ENCODE measurements around the gene FSCN2. TPM values are rescaled to one million over a fixed set of nuclear protein-coding genes. Genes with fewer than 3 reads are reported as not detected.
"Not testable (repeated sequence)": the region's sequence is repeated elsewhere in the genome, so short reads cannot be mapped to it uniquely, and the experiment has no call there.

The FSCN2 gene
- total RNA-seq, 2 donors from 2014 or later: 1.0 to 2.2 TPM

DNA sequence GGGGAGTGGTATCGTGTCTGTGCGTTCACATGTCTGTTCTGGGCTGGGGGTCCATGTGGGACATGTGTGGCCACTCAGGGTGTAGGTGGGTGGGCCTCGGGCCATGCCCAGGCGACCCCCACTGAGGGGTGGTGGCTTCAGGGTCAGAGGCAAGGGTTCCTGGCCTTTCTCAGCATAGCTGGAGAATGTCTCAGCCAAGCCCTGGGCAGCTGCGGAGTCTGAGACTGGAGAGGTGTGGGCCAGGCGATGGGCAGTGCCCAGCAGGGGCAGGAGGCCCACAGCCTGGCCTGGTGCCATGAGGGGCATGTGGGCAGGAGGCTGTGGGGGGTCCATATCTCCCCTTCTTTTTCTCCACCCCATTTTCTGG lies 1.2 kb downstream of the FSCN2 start:
- Histone ChIP-seq H3K9me3 (no peaks in the 10 kb centered on the region), H3K27ac (no peak overlapping the region), H3K9ac (ENCODE audit: low read depth in 2 of 2, low read length in 2 of 2) (no peak overlapping the region), H3K4me1 (no peaks in the 10 kb centered on the region), H3K27me3 (peaks cover 41% of the 10 kb centered on the region), H3K36me3 (no peaks in the 10 kb centered on the region), H3K4me3 (no peak overlapping the region)
- intact Hi-C loops (cut with DNase I): no loop called here
- TF ChIP-seq, protein P1, sequence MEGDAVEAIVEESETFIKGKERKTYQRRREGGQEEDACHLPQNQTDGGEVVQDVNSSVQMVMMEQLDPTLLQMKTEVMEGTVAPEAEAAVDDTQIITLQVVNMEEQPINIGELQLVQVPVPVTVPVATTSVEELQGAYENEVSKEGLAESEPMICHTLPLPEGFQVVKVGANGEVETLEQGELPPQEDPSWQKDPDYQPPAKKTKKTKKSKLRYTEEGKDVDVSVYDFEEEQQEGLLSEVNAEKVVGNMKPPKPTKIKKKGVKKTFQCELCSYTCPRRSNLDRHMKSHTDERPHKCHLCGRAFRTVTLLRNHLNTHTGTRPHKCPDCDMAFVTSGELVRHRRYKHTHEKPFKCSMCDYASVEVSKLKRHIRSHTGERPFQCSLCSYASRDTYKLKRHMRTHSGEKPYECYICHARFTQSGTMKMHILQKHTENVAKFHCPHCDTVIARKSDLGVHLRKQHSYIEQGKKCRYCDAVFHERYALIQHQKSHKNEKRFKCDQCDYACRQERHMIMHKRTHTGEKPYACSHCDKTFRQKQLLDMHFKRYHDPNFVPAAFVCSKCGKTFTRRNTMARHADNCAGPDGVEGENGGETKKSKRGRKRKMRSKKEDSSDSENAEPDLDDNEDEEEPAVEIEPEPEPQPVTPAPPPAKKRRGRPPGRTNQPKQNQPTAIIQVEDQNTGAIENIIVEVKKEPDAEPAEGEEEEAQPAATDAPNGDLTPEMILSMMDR (IDR thresholded peaks at IDR 0.05): no peak
- no peak for DNase-seq

DNA sequence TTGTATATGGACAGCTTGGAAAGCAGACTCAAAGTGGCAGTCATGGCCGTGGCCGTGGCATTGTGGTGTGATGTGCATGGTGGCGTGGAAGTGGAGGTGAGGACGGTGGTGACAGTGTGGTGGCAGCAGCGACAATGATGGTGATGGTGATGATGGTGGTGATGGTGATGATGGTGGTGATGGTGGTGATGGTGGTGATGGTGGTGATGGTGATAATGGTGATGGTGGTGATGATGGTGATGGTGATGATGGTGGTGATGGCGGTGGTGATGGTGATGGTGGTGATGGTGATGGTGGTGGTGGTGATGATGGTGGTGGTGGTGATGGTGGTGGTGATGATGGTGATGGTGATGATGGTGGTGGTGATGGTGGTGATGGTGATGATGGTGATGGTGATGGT lies 2.8 kb downstream of the FSCN2 start:
- H3K27me3 ChIP-seq: peaks cover 38% of the 10 kb centered on the region
- H3K9me3 ChIP-seq; intact Hi-C loops (cut with DNase I): not testable (repeated sequence)

DNA sequence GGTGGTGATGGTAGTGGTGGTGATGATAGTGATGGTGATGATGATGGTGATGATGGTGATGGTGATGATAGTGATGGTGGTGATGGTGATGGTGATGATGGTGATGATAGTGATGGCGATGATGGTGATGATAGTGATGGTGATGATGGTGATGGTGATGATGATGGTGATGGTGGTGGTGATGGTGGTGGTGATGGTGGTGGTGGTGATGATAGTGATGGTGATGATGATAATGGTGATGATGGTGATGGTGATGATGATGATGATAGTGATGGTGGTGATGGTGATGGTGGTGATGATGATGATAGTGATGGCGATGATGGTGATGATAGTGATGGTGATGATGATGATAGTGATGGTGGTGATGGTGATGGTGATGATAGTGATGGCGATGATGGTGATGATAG lies 3.8 kb downstream of the FSCN2 start:
- H3K4me3 ChIP-seq; H3K27ac ChIP-seq; H3K36me3 ChIP-seq; H3K4me1 ChIP-seq; intact Hi-C loops (cut with DNase I); H3K9me3 ChIP-seq; DNase-seq; H3K9ac ChIP-seq (ENCODE audit: low read depth in 2 of 2, low read length in 2 of 2): not testable (repeated sequence)
- peaks cover 38% of the 10 kb centered on the region for H3K27me3 ChIP-seq

More for the DNA sequence above, 2.8 kb downstream of the FSCN2 start:
- not testable (repeated sequence) for H3K4me1 ChIP-seq; H3K4me3 ChIP-seq; DNase-seq; H3K27ac ChIP-seq; H3K36me3 ChIP-seq; H3K9ac ChIP-seq (ENCODE audit: low read depth in 2 of 2, low read length in 2 of 2)

DNA sequence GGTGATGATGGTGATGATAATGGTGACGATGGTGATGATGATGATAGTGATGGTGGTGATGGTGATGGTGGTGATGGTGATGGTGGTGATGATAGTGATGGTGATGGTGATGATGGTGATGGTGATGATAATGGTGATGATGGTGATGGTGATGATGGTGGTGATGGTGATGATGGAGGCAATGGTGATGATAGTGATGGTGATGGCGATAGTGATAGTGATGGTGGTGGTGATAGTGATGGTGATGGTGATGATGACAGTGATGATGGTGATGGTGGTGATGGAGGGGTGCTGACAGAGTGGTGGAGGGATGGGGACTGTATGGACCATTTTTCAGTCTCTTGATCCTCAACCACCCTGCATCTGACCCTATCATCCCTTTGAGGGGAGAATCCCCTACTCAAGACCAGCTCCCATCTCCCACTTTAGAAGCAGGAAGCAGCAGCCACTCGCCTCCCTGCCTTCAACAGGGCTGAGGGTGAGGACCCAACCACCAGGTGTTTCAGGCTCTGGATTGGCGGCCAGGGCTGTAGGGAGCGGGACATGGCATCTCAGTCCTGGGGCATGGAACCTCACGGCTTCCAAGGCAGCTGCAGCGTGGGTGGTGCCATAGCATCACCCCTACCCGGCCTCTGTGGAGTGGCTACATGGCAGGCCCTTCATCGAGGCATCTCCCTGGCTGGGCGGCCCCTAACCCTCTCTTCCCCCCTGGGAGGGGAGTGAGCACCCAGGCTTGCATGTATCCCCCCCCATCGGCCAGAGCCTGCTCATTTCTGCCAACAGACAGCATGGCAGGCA lies 4.5 kb downstream of the FSCN2 start:
- no peak overlapping the region for H3K27ac ChIP-seq
- H3K4me1 ChIP-seq: peaks cover 13% of the 10 kb centered on the region
- intact Hi-C loops (cut with DNase I): no loop called here
- TF ChIP-seq, protein P1 (IDR thresholded peaks at IDR 0.05): no peak
- no peak for DNase-seq
- H3K9ac ChIP-seq (ENCODE audit: low read depth in 2 of 2, low read length in 2 of 2): no peak overlapping the region
- peaks cover 38% of the 10 kb centered on the region for H3K27me3 ChIP-seq
- H3K4me3 ChIP-seq: no peak overlapping the region
- no peaks in the 10 kb centered on the region for H3K36me3 ChIP-seq
- no peaks in the 10 kb centered on the region for H3K9me3 ChIP-seq

DNA sequence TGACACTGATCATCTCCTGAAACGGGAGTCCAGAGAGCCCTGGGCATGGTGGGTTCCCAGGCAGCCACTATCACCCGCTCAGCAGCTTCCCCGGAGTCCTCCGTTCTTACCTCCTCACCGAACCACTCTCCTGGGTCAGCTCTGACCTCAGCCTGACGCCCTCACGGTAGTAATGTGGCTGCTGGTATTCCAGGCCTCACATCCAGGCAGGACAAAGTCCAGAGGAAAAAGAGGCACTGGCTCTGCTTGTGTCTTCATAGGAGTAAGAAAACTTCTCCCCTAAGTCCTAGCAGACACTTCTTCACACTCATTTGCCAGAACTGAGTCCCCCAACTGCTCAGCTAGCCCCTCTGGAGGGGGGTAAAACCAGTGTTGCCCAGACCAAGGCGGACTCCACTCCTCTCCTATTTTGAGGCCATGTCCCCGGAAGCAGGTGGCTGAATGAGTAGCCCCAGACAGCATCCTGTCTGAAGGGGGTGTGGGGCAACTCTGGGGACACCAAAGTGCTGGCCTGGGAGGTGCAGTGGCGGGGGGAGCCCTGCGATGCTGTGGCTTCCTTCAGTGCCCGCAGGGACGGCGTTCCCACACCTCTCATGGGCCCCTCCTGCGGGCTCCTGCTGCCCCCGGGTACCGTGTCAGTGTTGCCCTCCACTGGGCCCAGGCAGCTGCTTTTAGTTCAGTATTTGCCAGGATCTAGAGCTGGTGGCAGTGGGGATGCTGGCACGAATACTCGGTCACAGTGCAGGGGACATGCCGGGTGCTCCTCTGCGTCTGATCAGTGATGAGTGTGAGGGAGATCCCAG lies 5.4 kb downstream of the FSCN2 start:
- Histone ChIP-seq H3K9me3 (no peaks in the 10 kb centered on the region), H3K27me3 (peaks cover 29% of the 10 kb centered on the region), H3K4me3 (no peak overlapping the region), H3K9ac (ENCODE audit: low read depth in 2 of 2, low read length in 2 of 2) (no peak overlapping the region), H3K4me1 (peaks cover 13% of the 10 kb centered on the region), H3K27ac (no peak overlapping the region), H3K36me3 (no peaks in the 10 kb centered on the region)
- DNase-seq: no peak
- intact Hi-C loops (cut with DNase I): no loop called here
- TF ChIP-seq, protein P1 (IDR thresholded peaks at IDR 0.05): no peak

DNA sequence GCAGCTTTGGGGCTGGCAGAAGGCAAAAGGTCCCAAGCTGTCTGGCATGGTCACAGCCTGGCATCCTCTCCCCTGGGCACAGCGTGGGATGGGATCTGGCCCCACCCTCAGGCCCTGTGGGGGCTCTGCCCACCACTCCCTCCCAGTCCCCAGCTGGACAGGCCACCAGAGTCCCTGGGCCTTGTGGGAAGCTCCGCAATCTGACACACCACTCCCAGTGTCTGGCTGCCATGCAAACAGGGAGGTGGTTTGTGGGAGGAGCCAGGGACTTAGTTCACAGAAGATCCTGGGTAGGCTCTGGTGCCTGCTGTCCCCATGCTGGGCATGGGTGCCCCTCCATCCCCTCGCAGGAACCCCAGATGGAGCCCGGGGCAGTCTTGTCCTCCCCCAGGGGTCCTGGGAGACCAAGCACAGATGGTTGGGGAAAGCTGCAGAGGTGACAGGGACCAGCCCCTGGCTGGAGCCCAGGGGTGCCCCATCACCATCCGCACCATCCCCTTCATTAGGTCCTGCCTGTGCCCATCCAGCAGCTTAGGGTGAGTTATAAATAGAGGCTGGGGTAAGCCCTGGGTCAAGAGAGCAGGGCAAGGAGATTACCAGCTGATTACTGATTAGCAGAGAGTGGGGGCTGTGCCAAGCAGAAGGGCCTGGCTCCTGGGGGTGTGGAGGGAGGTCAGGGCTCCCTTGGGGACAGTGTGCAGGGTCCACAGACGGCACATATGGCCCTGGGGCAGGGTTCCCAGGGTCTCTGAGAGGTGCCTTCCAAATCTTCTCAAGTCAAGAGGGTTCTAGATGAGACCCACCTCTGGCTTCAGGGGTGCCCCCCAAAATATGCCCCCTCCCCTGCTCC lies 6.2 kb downstream of the FSCN2 start:
- DNase-seq: no peak
- TF ChIP-seq, protein P1 (IDR thresholded peaks at IDR 0.05): no peak
- peaks cover 13% of the 10 kb centered on the region for H3K4me1 ChIP-seq
- H3K9ac ChIP-seq (ENCODE audit: low read depth in 2 of 2, low read length in 2 of 2): no peak overlapping the region
- no peak overlapping the region for H3K4me3 ChIP-seq
- no peak overlapping the region for H3K27ac ChIP-seq
- intact Hi-C loops (cut with DNase I): no loop called here
- no peaks in the 10 kb centered on the region for H3K36me3 ChIP-seq
- no peaks in the 10 kb centered on the region for H3K9me3 ChIP-seq
- peaks cover 23% of the 10 kb centered on the region for H3K27me3 ChIP-seq

All from colonic mucosa (tissue), 4 donors.